IMR-90 (cell line): ENCODE measurements around the gene MICAL3.

Experiments
- BHLHE40 ChIP-seq: fragments of 150-350 bp; IDR thresholded peaks from 2 replicates; pipeline ENCODE4 v1.6.1; 2016; ENCODE audit warnings: mild to moderate bottlenecking, low read depth, low read length
- CEBPB ChIP-seq: IDR thresholded peaks from 2 replicates; pipeline ENCODE4 v1.6.1; 2012; ENCODE audit warnings: low read depth, low read length, improper control_type of control experiment
- CHD1 ChIP-seq: IDR thresholded peaks from 2 replicates; pipeline ENCODE4 v1.6.1; 2012; ENCODE audit warnings: low read depth, low read length, improper control_type of control experiment
- ELK1 ChIP-seq: fragments of 150-350 bp; IDR thresholded peaks from 2 replicates; pipeline ENCODE4 v1.6.1; 2016; ENCODE audit warnings: low read depth, mild to moderate bottlenecking, low read length, moderate library complexity, borderline replicate concordance
- FOS ChIP-seq: fragments of 150-350 bp; IDR thresholded peaks from 2 replicates; pipeline ENCODE4 v1.6.1; 2016; ENCODE audit warnings: low read depth, low read length
- MAFK ChIP-seq: IDR thresholded peaks from 2 replicates; pipeline ENCODE4 v1.6.1; 2012; ENCODE audit warnings: low read depth, low read length, improper control_type of control experiment
- POLR2A ChIP-seq: IDR thresholded peaks from 2 replicates; pipeline ENCODE4 v1.6.1; 2012; ENCODE audit warnings: mild to moderate bottlenecking, low read depth, low read length
- RAD21 ChIP-seq: IDR thresholded peaks from 2 replicates; pipeline ENCODE4 v1.6.1; 2012; ENCODE audit warnings: low read length, improper control_type of control experiment
- RCOR1 ChIP-seq: IDR thresholded peaks from 2 replicates; pipeline ENCODE4 v1.6.1; 2012; ENCODE audit warnings: mild to moderate bottlenecking, low read length, improper control_type of control experiment; ENCODE audit not compliant: insufficient replicate concordance
- RFX5 ChIP-seq: IDR thresholded peaks from 2 replicates; pipeline ENCODE4 v1.8.0; 2012; ENCODE audit warnings: low read depth, mild to moderate bottlenecking, low read length, moderate library complexity
- SMC3 ChIP-seq: fragments of 150-350 bp; IDR thresholded peaks from 2 replicates; pipeline ENCODE4 v1.6.1; 2016; ENCODE audit warnings: low read depth, mild to moderate bottlenecking, antibody characterized with exemption, low read length, moderate library complexity
- TF ChIP-seq, protein P1 (sequence below): conservative IDR thresholded peaks from 2 replicates; pipeline ENCODE4 v1.5.1; 2012; ENCODE audit warnings: mild to moderate bottlenecking, low read depth, low read length, improper control_type of control experiment
- TF ChIP-seq, protein P2 (sequence below): fragments of 150-350 bp; IDR thresholded peaks from 2 replicates; pipeline ENCODE4 v1.6.1; 2017; ENCODE audit warnings: mild to moderate bottlenecking, antibody characterized with exemption, low read length, low read depth

- no peak for TF ChIP-seq CEBPB
- TF ChIP-seq, protein P1, sequence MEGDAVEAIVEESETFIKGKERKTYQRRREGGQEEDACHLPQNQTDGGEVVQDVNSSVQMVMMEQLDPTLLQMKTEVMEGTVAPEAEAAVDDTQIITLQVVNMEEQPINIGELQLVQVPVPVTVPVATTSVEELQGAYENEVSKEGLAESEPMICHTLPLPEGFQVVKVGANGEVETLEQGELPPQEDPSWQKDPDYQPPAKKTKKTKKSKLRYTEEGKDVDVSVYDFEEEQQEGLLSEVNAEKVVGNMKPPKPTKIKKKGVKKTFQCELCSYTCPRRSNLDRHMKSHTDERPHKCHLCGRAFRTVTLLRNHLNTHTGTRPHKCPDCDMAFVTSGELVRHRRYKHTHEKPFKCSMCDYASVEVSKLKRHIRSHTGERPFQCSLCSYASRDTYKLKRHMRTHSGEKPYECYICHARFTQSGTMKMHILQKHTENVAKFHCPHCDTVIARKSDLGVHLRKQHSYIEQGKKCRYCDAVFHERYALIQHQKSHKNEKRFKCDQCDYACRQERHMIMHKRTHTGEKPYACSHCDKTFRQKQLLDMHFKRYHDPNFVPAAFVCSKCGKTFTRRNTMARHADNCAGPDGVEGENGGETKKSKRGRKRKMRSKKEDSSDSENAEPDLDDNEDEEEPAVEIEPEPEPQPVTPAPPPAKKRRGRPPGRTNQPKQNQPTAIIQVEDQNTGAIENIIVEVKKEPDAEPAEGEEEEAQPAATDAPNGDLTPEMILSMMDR: no peak
- no peak for TF ChIP-seq FOS
- TF ChIP-seq POLR2A: no peak
- no peak for TF ChIP-seq RAD21
- no peak for TF ChIP-seq RCOR1
- TF ChIP-seq SMC3: no peak
- no peak for TF ChIP-seq CHD1
- TF ChIP-seq, protein P2, sequence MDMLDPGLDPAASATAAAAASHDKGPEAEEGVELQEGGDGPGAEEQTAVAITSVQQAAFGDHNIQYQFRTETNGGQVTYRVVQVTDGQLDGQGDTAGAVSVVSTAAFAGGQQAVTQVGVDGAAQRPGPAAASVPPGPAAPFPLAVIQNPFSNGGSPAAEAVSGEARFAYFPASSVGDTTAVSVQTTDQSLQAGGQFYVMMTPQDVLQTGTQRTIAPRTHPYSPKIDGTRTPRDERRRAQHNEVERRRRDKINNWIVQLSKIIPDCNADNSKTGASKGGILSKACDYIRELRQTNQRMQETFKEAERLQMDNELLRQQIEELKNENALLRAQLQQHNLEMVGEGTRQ: no peak
- TF ChIP-seq BHLHE40: no peak
- TF ChIP-seq MAFK: no peak
- TF ChIP-seq RFX5: no peak
- TF ChIP-seq ELK1: no peak
Observed at GRCh38 chr22:17922925-17923903, 101.1 kb downstream of the MICAL3 start.
